ENCODE data around the gene SESN3.
"Not testable (repeated sequence)": the region's sequence is repeated elsewhere in the genome, so short reads cannot be mapped to it uniquely, and the experiment has no call there.

Gene SESN3

GRCh38 chr11:95140397-95141033, 90.5 kb downstream of the SESN3 start:
- no peak overlapping the region for H3K23ac ChIP-seq (ENCODE audit: low read length)
- H3K56ac ChIP-seq (ENCODE audit: low read length) = no peak overlapping the region
- peaks cover 2% of the 10 kb centered on the region for H3K27me3 ChIP-seq (ENCODE audit: insufficient read depth, low read length, poor library complexity)
- WGBS (ENCODE audit: extremely low coverage, insufficient coverage, low lambda C conversion rate) = no CpG with 5 or more reads among the region's 4 CpGs
- no peaks in the 10 kb centered on the region for H3K4me1 ChIP-seq (ENCODE audit: control insufficient read depth, low read depth, low read length)
- H3K36me3 ChIP-seq (ENCODE audit: control insufficient read depth, insufficient read depth, low read length) = no peaks in the 10 kb centered on the region
- H2BK15ac ChIP-seq (replicated peaks; ENCODE audit: low read depth) = no peak overlapping the region
- H2BK120ac ChIP-seq (ENCODE audit: low read depth, low read length) = no peak overlapping the region
- H4K8ac ChIP-seq (ENCODE audit: low read depth, low read length) = no peak overlapping the region
- no peaks in the 10 kb centered on the region for H3K79me1 ChIP-seq (ENCODE audit: low read length)
- no peak overlapping the region for H3K4me3 ChIP-seq (ENCODE audit: low read length)
- no peak for DNase-seq
- H3K79me2 ChIP-seq (ENCODE audit: control insufficient read depth, insufficient read depth, low read length) = no peaks in the 10 kb centered on the region
- H3K27ac ChIP-seq (ENCODE audit: low read depth, low read length) = no peak overlapping the region
- H3K4me2 ChIP-seq (ENCODE audit: low read length) = no peak overlapping the region
- no peak overlapping the region for H2AK5ac ChIP-seq (ENCODE audit: low read length)
- H3K18ac ChIP-seq (ENCODE audit: low read length) = no peak overlapping the region
- no peak overlapping the region for H4K5ac ChIP-seq (ENCODE audit: low read length)
- H3K9ac ChIP-seq (ENCODE audit: low read length) = no peak overlapping the region
- no peak overlapping the region for H3K4ac ChIP-seq (ENCODE audit: low read depth, low read length)
- H2BK5ac ChIP-seq (ENCODE audit: low read length) = no peak overlapping the region

GRCh38 chr11:95138448-95138847, 92.6 kb downstream of the SESN3 start:
- Histone ChIP-seq H3K27me3 (ENCODE audit: insufficient read depth, low read length, poor library complexity) (peaks cover 2% of the 10 kb centered on the region), H3K56ac (ENCODE audit: low read length) (no peak overlapping the region), H2AK5ac (ENCODE audit: low read length) (no peak overlapping the region), H3K4me1 (ENCODE audit: control insufficient read depth, low read depth, low read length) (no peaks in the 10 kb centered on the region), H3K23ac (ENCODE audit: low read length) (no peak overlapping the region), H3K4me2 (ENCODE audit: low read length) (no peak overlapping the region), H3K18ac (ENCODE audit: low read length) (no peak overlapping the region), H3K4ac (ENCODE audit: low read depth, low read length) (no peak overlapping the region), H2BK5ac (ENCODE audit: low read length) (no peak overlapping the region), H2BK120ac (ENCODE audit: low read depth, low read length) (no peak overlapping the region), H4K5ac (ENCODE audit: low read length) (no peak overlapping the region), H4K8ac (ENCODE audit: low read depth, low read length) (no peak overlapping the region), H3K9ac (ENCODE audit: low read length) (no peak overlapping the region), H2BK15ac (replicated peaks; ENCODE audit: low read depth) (no peak overlapping the region), H3K27ac (ENCODE audit: low read depth, low read length) (no peak overlapping the region), H3K79me2 (ENCODE audit: control insufficient read depth, insufficient read depth, low read length) (no peaks in the 10 kb centered on the region), H3K79me1 (ENCODE audit: low read length) (no peaks in the 10 kb centered on the region), H3K4me3 (ENCODE audit: low read length) (no peak overlapping the region), H3K36me3 (ENCODE audit: control insufficient read depth, insufficient read depth, low read length) (no peaks in the 10 kb centered on the region)
- no peak for DNase-seq
- whole genome bisulfite sequencing (ENCODE audit: extremely low coverage, insufficient coverage, low lambda C conversion rate) = no CpG with 5 or more reads among the region's 2 CpGs

GRCh38 chr11:95137299-95137698, 93.7 kb downstream of the SESN3 start:
- H3K36me3 ChIP-seq (ENCODE audit: control insufficient read depth, insufficient read depth, low read length) = no peaks in the 10 kb centered on the region
- H3K4me1 ChIP-seq (ENCODE audit: control insufficient read depth, low read depth, low read length) = no peaks in the 10 kb centered on the region
- H3K4me2 ChIP-seq (ENCODE audit: low read length) = no peak overlapping the region
- no peaks in the 10 kb centered on the region for H3K79me1 ChIP-seq (ENCODE audit: low read length)
- H3K79me2 ChIP-seq (ENCODE audit: control insufficient read depth, insufficient read depth, low read length) = no peaks in the 10 kb centered on the region
- H2AK5ac ChIP-seq (ENCODE audit: low read length) = no peak overlapping the region
- H3K9ac ChIP-seq (ENCODE audit: low read length) = no peak overlapping the region
- no peak overlapping the region for H3K18ac ChIP-seq (ENCODE audit: low read length)
- no peak overlapping the region for H3K23ac ChIP-seq (ENCODE audit: low read length)
- no peak overlapping the region for H4K8ac ChIP-seq (ENCODE audit: low read depth, low read length)
- DNase-seq = no peak
- no peak overlapping the region for H3K4me3 ChIP-seq (ENCODE audit: low read length)
- no peak overlapping the region for H2BK15ac ChIP-seq (replicated peaks; ENCODE audit: low read depth)
- H2BK120ac ChIP-seq (ENCODE audit: low read depth, low read length) = no peak overlapping the region
- H4K5ac ChIP-seq (ENCODE audit: low read length) = no peak overlapping the region
- no peak overlapping the region for H3K56ac ChIP-seq (ENCODE audit: low read length)
- no peak overlapping the region for H3K27ac ChIP-seq (ENCODE audit: low read depth, low read length)
- H3K27me3 ChIP-seq (ENCODE audit: insufficient read depth, low read length, poor library complexity) = peaks cover 2% of the 10 kb centered on the region
- H3K4ac ChIP-seq (ENCODE audit: low read depth, low read length) = no peak overlapping the region
- no peak overlapping the region for H2BK5ac ChIP-seq (ENCODE audit: low read length)

GRCh38 chr11:95136747-95137146, 94.3 kb downstream of the SESN3 start:
- not testable (repeated sequence) for H3K56ac ChIP-seq (ENCODE audit: low read length); H3K4me1 ChIP-seq (ENCODE audit: control insufficient read depth, low read depth, low read length); H3K23ac ChIP-seq (ENCODE audit: low read length); H2BK120ac ChIP-seq (ENCODE audit: low read depth, low read length); H3K4me2 ChIP-seq (ENCODE audit: low read length); H3K79me1 ChIP-seq (ENCODE audit: low read length); H3K27me3 ChIP-seq (ENCODE audit: insufficient read depth, low read length, poor library complexity); H4K8ac ChIP-seq (ENCODE audit: low read depth, low read length); H3K79me2 ChIP-seq (ENCODE audit: control insufficient read depth, insufficient read depth, low read length); H2BK5ac ChIP-seq (ENCODE audit: low read length); H3K4ac ChIP-seq (ENCODE audit: low read depth, low read length); H3K9ac ChIP-seq (ENCODE audit: low read length); DNase-seq; H3K18ac ChIP-seq (ENCODE audit: low read length); H4K5ac ChIP-seq (ENCODE audit: low read length); H2AK5ac ChIP-seq (ENCODE audit: low read length); H3K4me3 ChIP-seq (ENCODE audit: low read length); H2BK15ac ChIP-seq (replicated peaks; ENCODE audit: low read depth); H3K36me3 ChIP-seq (ENCODE audit: control insufficient read depth, insufficient read depth, low read length); H3K27ac ChIP-seq (ENCODE audit: low read depth, low read length)
- WGBS (ENCODE audit: extremely low coverage, insufficient coverage, low lambda C conversion rate) = no CpG with 5 or more reads among the region's 4 CpGs

- no peak overlapping the region for H3K4ac ChIP-seq (ENCODE audit: low read depth, low read length)
These were observed 95.1 kb downstream of the SESN3 start for GRCh38 chr11:95135880-95136279.

GRCh38 chr11:95135155-95135554, 95.8 kb downstream of the SESN3 start:
- H3K56ac ChIP-seq (ENCODE audit: low read length) = no peak overlapping the region
- no peak overlapping the region for H3K27ac ChIP-seq (ENCODE audit: low read depth, low read length)
- no peak overlapping the region for H4K5ac ChIP-seq (ENCODE audit: low read length)
- H3K4ac ChIP-seq (ENCODE audit: low read depth, low read length) = no peak overlapping the region
- H2BK15ac ChIP-seq (replicated peaks; ENCODE audit: low read depth) = no peak overlapping the region
- no peak overlapping the region for H3K4me2 ChIP-seq (ENCODE audit: low read length)
- H3K27me3 ChIP-seq (ENCODE audit: insufficient read depth, low read length, poor library complexity) = peaks cover 2% of the 10 kb centered on the region
- H2AK5ac ChIP-seq (ENCODE audit: low read length) = no peak overlapping the region
- no peak overlapping the region for H3K23ac ChIP-seq (ENCODE audit: low read length)
- no peak overlapping the region for H2BK120ac ChIP-seq (ENCODE audit: low read depth, low read length)
- no peaks in the 10 kb centered on the region for H3K79me1 ChIP-seq (ENCODE audit: low read length)
- H2BK5ac ChIP-seq (ENCODE audit: low read length) = no peak overlapping the region
- H3K18ac ChIP-seq (ENCODE audit: low read length) = no peak overlapping the region
- no peaks in the 10 kb centered on the region for H3K79me2 ChIP-seq (ENCODE audit: control insufficient read depth, insufficient read depth, low read length)
- H3K36me3 ChIP-seq (ENCODE audit: control insufficient read depth, insufficient read depth, low read length) = no peaks in the 10 kb centered on the region
- H4K8ac ChIP-seq (ENCODE audit: low read depth, low read length) = no peak overlapping the region
- no peaks in the 10 kb centered on the region for H3K4me1 ChIP-seq (ENCODE audit: control insufficient read depth, low read depth, low read length)
- no peak overlapping the region for H3K4me3 ChIP-seq (ENCODE audit: low read length)
- DNase-seq = no peak
- no CpG with 5 or more reads among the region's 6 CpGs for WGBS (ENCODE audit: extremely low coverage, insufficient coverage, low lambda C conversion rate)
- no peak overlapping the region for H3K9ac ChIP-seq (ENCODE audit: low read length)

More at GRCh38 chr11:95135880-95136279, 95.1 kb downstream of the SESN3 start:
- DNase-seq = no peak
- H3K4me3 ChIP-seq (ENCODE audit: low read length) = no peak overlapping the region
- H3K18ac ChIP-seq (ENCODE audit: low read length) = no peak overlapping the region
- H3K23ac ChIP-seq (ENCODE audit: low read length) = no peak overlapping the region
- no peak overlapping the region for H3K9ac ChIP-seq (ENCODE audit: low read length)
- no peak overlapping the region for H3K27ac ChIP-seq (ENCODE audit: low read depth, low read length)
- no peaks in the 10 kb centered on the region for H3K79me1 ChIP-seq (ENCODE audit: low read length)
- no CpG with 5 or more reads among the region's 2 CpGs for WGBS (ENCODE audit: extremely low coverage, insufficient coverage, low lambda C conversion rate)
- no peak overlapping the region for H2BK15ac ChIP-seq (replicated peaks; ENCODE audit: low read depth)
- no peak overlapping the region for H3K4me2 ChIP-seq (ENCODE audit: low read length)
- no peaks in the 10 kb centered on the region for H3K79me2 ChIP-seq (ENCODE audit: control insufficient read depth, insufficient read depth, low read length)
- H4K8ac ChIP-seq (ENCODE audit: low read depth, low read length) = no peak overlapping the region
- H3K56ac ChIP-seq (ENCODE audit: low read length) = no peak overlapping the region
- no peaks in the 10 kb centered on the region for H3K36me3 ChIP-seq (ENCODE audit: control insufficient read depth, insufficient read depth, low read length)
- no peak overlapping the region for H4K5ac ChIP-seq (ENCODE audit: low read length)
- H3K27me3 ChIP-seq (ENCODE audit: insufficient read depth, low read length, poor library complexity) = peaks cover 2% of the 10 kb centered on the region
- no peaks in the 10 kb centered on the region for H3K4me1 ChIP-seq (ENCODE audit: control insufficient read depth, low read depth, low read length)
- no peak overlapping the region for H2BK5ac ChIP-seq (ENCODE audit: low read length)
- no peak overlapping the region for H2BK120ac ChIP-seq (ENCODE audit: low read depth, low read length)
- no peak overlapping the region for H2AK5ac ChIP-seq (ENCODE audit: low read length)
